SK-N-SH (cell line): ENCODE measurements around the gene EBF3. TPM values are rescaled to one million over a fixed set of nuclear protein-coding genes. Genes with fewer than 3 reads are reported as not detected.

Experiments used
- CTCF ChIA-PET: fragments of 300-600, 350-600 bp; formaldehyde crosslinking; extraction: SDS; loops from one replicate; lab custom pipeline; 2021; lab: Yijun Ruan, JAX
- POLR2A ChIA-PET: fragments of 350-600 bp; sonication (Branson Sonifier 250); formaldehyde crosslinking; extraction: SDS; loops from one replicate; lab custom pipeline; 2020; ENCODE audit warnings: antibody characterized with exemption, inconsistent platforms; lab: Yijun Ruan, JAX
- DNase-seq: peaks from one replicate; pipeline ENCODE4 v3.0.0; 2012
- H2AFZ ChIP-seq: fragments of 200-600 bp; sonication (generic); 2 replicates; pipeline ENCODE4 v1.8.1; 2016; ENCODE audit warnings: antibody characterized with exemption, mild to moderate bottlenecking, low read depth
- H3F3A ChIP-seq: fragments of 200-600 bp; sonication (generic); replicated peaks from 2 replicates; pipeline ENCODE3; 2016; ENCODE audit warnings: antibody characterized with exemption, mild to moderate bottlenecking; ENCODE audit not compliant: insufficient read depth
- H3K27ac ChIP-seq, 2 experiments: fragments of 200-500 bp in 1 of 2; fragments of 200-600 bp in 1 of 2; sonication (Bioruptor generic) in 1 of 2; sonication (generic), shearing (Covaris generic) in 1 of 2; 2 replicates each; pipeline versions ENCODE4 v1.5.1 to v1.6.1; 2014 to 2016; ENCODE audit warnings: low read depth in 2 of 2, inconsistent platforms in 1 of 2, low read length in 1 of 2, mild to moderate bottlenecking in 1 of 2, mixed read lengths in 1 of 2
- H3K27me3 ChIP-seq: fragments of 200-600 bp; sonication (generic), shearing (Covaris generic); 2 replicates; pipeline ENCODE4 v1.6.1; 2016; ENCODE audit warnings: mixed run types; ENCODE audit not compliant: insufficient read depth
- H3K36me3 ChIP-seq, 2 experiments: fragments of 200-500 bp in 1 of 2; fragments of 200-600 bp in 1 of 2; sonication (Bioruptor generic) in 1 of 2; sonication (generic) in 1 of 2; replicated peaks in 1 of 2; 2 replicates each; pipeline versions ENCODE3 to v1.5.1; 2014 to 2016; ENCODE audit warnings: low read length in 1 of 2, mild to moderate bottlenecking in 1 of 2; ENCODE audit not compliant: insufficient read depth in 2 of 2, control insufficient read depth in 1 of 2
- H3K4me1 ChIP-seq, 2 experiments: fragments of 200-500 bp in 1 of 2; fragments of 200-600 bp in 1 of 2; sonication (Bioruptor generic) in 1 of 2; sonication (generic), shearing (Covaris generic) in 1 of 2; 2 replicates each; pipeline versions ENCODE4 v1.5.1 to v1.6.1; 2014 to 2016; ENCODE audit warnings: low read depth in 1 of 2, low read length in 1 of 2, mixed run types in 1 of 2; ENCODE audit not compliant: insufficient read depth in 2 of 2, control insufficient read depth in 1 of 2
- H3K4me2 ChIP-seq: fragments of 200-600 bp; sonication (generic), shearing (Covaris generic); 2 replicates; pipeline ENCODE4 v1.6.1; 2017; ENCODE audit warnings: mixed run types
- H3K4me3 ChIP-seq, 2 experiments: fragments of 200-500 bp in 1 of 2; fragments of 200-600 bp in 1 of 2; sonication (Bioruptor generic) in 1 of 2; sonication (generic), shearing (Covaris generic) in 1 of 2; 2 replicates each; pipeline versions ENCODE4 v1.5.1 to v1.8.1; 2014 to 2016; ENCODE audit warnings: low read depth in 2 of 2, inconsistent platforms in 1 of 2, low read length in 1 of 2, mild to moderate bottlenecking in 1 of 2, mixed read lengths in 1 of 2, moderate library complexity in 1 of 2
- H3K79me2 ChIP-seq: fragments of 200-600 bp; sonication (generic); 2 replicates; pipeline ENCODE4 v1.8.1; 2017; ENCODE audit warnings: mild to moderate bottlenecking; ENCODE audit not compliant: insufficient read depth
- H3K9ac ChIP-seq: fragments of 200-600 bp; sonication (generic); 2 replicates; pipeline ENCODE4 v1.6.1; 2017; ENCODE audit warnings: mixed run types
- H3K9me2 ChIP-seq: fragments of 200-600 bp; sonication (generic); 2 replicates; pipeline ENCODE4 v1.6.1; 2017; ENCODE audit warnings: mixed run types
- H3K9me3 ChIP-seq: fragments of 200-600 bp; sonication (generic); 2 replicates; pipeline ENCODE4 v1.6.1; 2017; ENCODE audit warnings: mixed run types, mild to moderate bottlenecking, moderate library complexity
- H4K20me1 ChIP-seq: fragments of 200-600 bp; sonication (generic); 2 replicates; pipeline ENCODE4 v1.6.1; 2017; ENCODE audit warnings: mild to moderate bottlenecking, mixed run types; ENCODE audit not compliant: insufficient read depth
- EP300 ChIP-seq, 2 experiments: IDR thresholded peaks; 2 replicates each; pipeline versions ENCODE4 v1.4.0 to v1.6.1; 2012; ENCODE audit warnings: borderline replicate concordance in 1 of 2, low read depth in 1 of 2, low read length in 1 of 2
- EZH2phosphoT487 ChIP-seq: fragments of 200-600 bp; sonication (generic); IDR thresholded peaks from 2 replicates; pipeline ENCODE4 v1.6.1; 2017; ENCODE audit warnings: low read depth, mixed run types, mild to moderate bottlenecking, antibody characterized with exemption, moderate library complexity, borderline replicate concordance
- FOSL2 ChIP-seq: IDR thresholded peaks from 2 replicates; pipeline ENCODE4 v1.4.0; 2012; ENCODE audit warnings: low read depth, mild to moderate bottlenecking, moderate library complexity, borderline replicate concordance
- FOXM1 ChIP-seq: IDR thresholded peaks from 2 replicates; pipeline ENCODE4 v1.4.0; 2012; ENCODE audit warnings: low read depth, mild to moderate bottlenecking
- GABPA ChIP-seq: IDR thresholded peaks from 2 replicates; pipeline ENCODE4 v1.4.0; 2012; ENCODE audit warnings: low read depth, mild to moderate bottlenecking
- JUND ChIP-seq: IDR thresholded peaks from 2 replicates; pipeline ENCODE4 v1.4.0; 2012
- MEF2A ChIP-seq: IDR thresholded peaks from 2 replicates; pipeline ENCODE4 v1.4.0; 2012; ENCODE audit warnings: low read depth, borderline replicate concordance
- POLR2AphosphoS5 ChIP-seq: IDR thresholded peaks from 2 replicates; pipeline ENCODE4 v1.6.1; 2012; ENCODE audit warnings: low read depth, low read length
- RAD21 ChIP-seq: IDR thresholded peaks from 2 replicates; pipeline ENCODE4 v1.6.1; 2012; ENCODE audit warnings: mild to moderate bottlenecking, low read length
- RCOR1 ChIP-seq: fragments of 150-350 bp; IDR thresholded peaks from 2 replicates; pipeline ENCODE4 v1.6.1; 2017; ENCODE audit warnings: antibody characterized with exemption, low read length
- REST ChIP-seq: IDR thresholded peaks from 2 replicates; pipeline ENCODE4 v1.6.1; 2012; ENCODE audit warnings: mild to moderate bottlenecking, low read depth, low read length, moderate library complexity
- RFX5 ChIP-seq: IDR thresholded peaks from 2 replicates; pipeline ENCODE4 v1.6.1; 2012; ENCODE audit warnings: mild to moderate bottlenecking, improper control_type of control experiment, low read length
- SIN3A ChIP-seq: IDR thresholded peaks from 2 replicates; pipeline ENCODE4 v1.6.1; 2012; ENCODE audit warnings: low read depth, mild to moderate bottlenecking, low read length, moderate library complexity, borderline replicate concordance
- TAF1 ChIP-seq: IDR thresholded peaks from 2 replicates; pipeline ENCODE4 v1.6.1; 2012; ENCODE audit warnings: low read depth, mild to moderate bottlenecking, low read length, moderate library complexity, borderline replicate concordance
- ZBTB33 ChIP-seq: IDR thresholded peaks from 2 replicates; pipeline ENCODE4 v1.4.0; 2012; ENCODE audit warnings: low read depth, borderline replicate concordance
- WGBS: methylation state at CpG from one replicate; pipeline ENCODE4 v1.1.6; 2017; ENCODE audit warnings: low lambda C conversion rate; 5-methylcytosine and 5-hydroxymethylcytosine counted together
- polyA plus RNA-seq, 3 experiments: library from polyadenylated mRNA; depleted of rRNA; stranded (reverse); fragments of >200 nt; gene quantifications; 2 replicates each; pipeline ENCODE4 v1.2.3, GENCODE V29; 2012

EBF3 gene
- polyA plus RNA-seq, 1 of the 3 experiments (the other 2 are of a cell fraction), result not detected

- no peaks in the 10 kb centered on the region for H4K20me1 ChIP-seq
- no peak overlapping the region for H3K27ac ChIP-seq
- WGBS, result 27% methylated on average over 10 of the region's 10 CpGs
- TF ChIP-seq POLR2AphosphoS5, result no peak
- no peak for TF ChIP-seq EP300 (IDR thresholded peaks at IDR 0.05; ENCODE audit: borderline replicate concordance in 1 of 2, low read depth in 1 of 2, low read length in 1 of 2)
- no peak for TF ChIP-seq SIN3A
- no peak for TF ChIP-seq MEF2A
- TF ChIP-seq RCOR1, result no peak
- no peak for TF ChIP-seq TAF1
- TF ChIP-seq RFX5, result no peak
- no peak for DNase-seq
- H3K9me3 ChIP-seq, result no peaks in the 10 kb centered on the region
- H3K4me1 ChIP-seq, result no peaks in the 10 kb centered on the region
- no peak overlapping the region for H3K9ac ChIP-seq
- no peaks in the 10 kb centered on the region for H3K27me3 ChIP-seq
- CTCF ChIA-PET, result interaction anchor here (1.9 kb wide), 1 partner anchor 9 kb away, joined by 7 read pairs; no protein-coding TSS in a partner anchor
- no peak overlapping the region for H3K4me2 ChIP-seq
- H3K9me2 ChIP-seq, result no peaks in the 10 kb centered on the region
- no peaks in the 10 kb centered on the region for H3K36me3 ChIP-seq
- no peaks in the 10 kb centered on the region for H3K79me2 ChIP-seq
- H2AFZ ChIP-seq, result no peak overlapping the region
- POLR2A ChIA-PET, result no interaction called here
- H3F3A ChIP-seq, result no peaks in the 10 kb centered on the region
- no peak overlapping the region for H3K4me3 ChIP-seq
Measured at GRCh38 chr10:129977794-129978193, 13.7 kb upstream of the EBF3 start.

- Histone ChIP-seq H3K27me3 (peaks cover 34% of the 10 kb centered on the region), H3K9ac (no peak overlapping the region), H2AFZ (no peak overlapping the region), H4K20me1 (no peaks in the 10 kb centered on the region), H3K4me2 (no peak overlapping the region), H3F3A (peaks cover 3% of the 10 kb centered on the region), H3K4me3 (no peak overlapping the region), H3K4me1 (no peaks in the 10 kb centered on the region; a peak in 1 of 4 replicates), H3K27ac (no peak overlapping the region), H3K79me2 (no peaks in the 10 kb centered on the region), H3K9me3 (no peaks in the 10 kb centered on the region), H3K36me3 (no peaks in the 10 kb centered on the region), H3K9me2 (no peaks in the 10 kb centered on the region)
- no peak for DNase-seq
- WGBS, result 60% methylated on average over 8 of the region's 8 CpGs
- no peak for TF ChIP-seq GABPA
- POLR2A ChIA-PET, result no interaction called here
- CTCF ChIA-PET, result interaction anchor here (0.8 to 1.5 kb wide), 6 partner anchors 14 to 943 kb away, joined by 3 to 4 read pairs (median 4); partner anchors contain the start of gene C10orf143
Measured at GRCh38 chr10:129973674-129974059, 9.6 kb upstream of the EBF3 start.

GRCh38 chr10:129972966-129973673 is 9.0 kb upstream of the EBF3 start:
- no peak overlapping the region for H3K4me3 ChIP-seq
- no peaks in the 10 kb centered on the region for H3K36me3 ChIP-seq
- no peaks in the 10 kb centered on the region for H3K9me2 ChIP-seq
- H3F3A ChIP-seq, result peaks cover 3% of the 10 kb centered on the region
- no peak overlapping the region for H3K27ac ChIP-seq
- no peaks in the 10 kb centered on the region for H3K79me2 ChIP-seq
- peak; percentile 51 for DNase-seq
- H3K4me1 ChIP-seq, result no peaks in the 10 kb centered on the region; a peak in 1 of 4 replicates
- H3K4me2 ChIP-seq, result no peak overlapping the region
- no peak overlapping the region for H3K9ac ChIP-seq
- WGBS, result 27% methylated on average over 15 of the region's 59 CpGs
- H4K20me1 ChIP-seq, result no peaks in the 10 kb centered on the region
- CTCF ChIA-PET, result interaction anchor here (1.2 to 2.4 kb wide), 4 partner anchors 80 to 945 kb away, joined by 3 to 9 read pairs (median 6); partner anchors contain the start of gene C10orf143
- H2AFZ ChIP-seq, result no peak overlapping the region
- no peaks in the 10 kb centered on the region for H3K9me3 ChIP-seq
- H3K27me3 ChIP-seq, result peaks cover 39% of the 10 kb centered on the region
- POLR2A ChIA-PET, result no interaction called here
- no peak for TF ChIP-seq RAD21
- no peak for TF ChIP-seq JUND
- TF ChIP-seq SIN3A, result no peak
- TF ChIP-seq FOSL2, result no peak
- no peak for TF ChIP-seq REST
- no peak for TF ChIP-seq FOXM1
- TF ChIP-seq ZBTB33, result no peak
- no peak for TF ChIP-seq TAF1
- TF ChIP-seq EZH2phosphoT487, result no peak
